ENCODE results near the gene SENP8.

- TF ChIP-seq CTCF (IDR thresholded peaks at IDR 0.05) (no peak), POLR2A (IDR thresholded peaks at IDR 0.05) (no peak)
Observed at GRCh38 chr15:72147418-72147817, 29.2 kb downstream of the SENP8 start.

Data from testis (tissue), 2 donors.